HCT116 (cell line): Measurements from ENCODE around the gene CD82. TPM values are rescaled to one million over a fixed set of nuclear protein-coding genes. Genes with fewer than 3 reads are reported as not detected.

Experiments
- ATAC-seq: fragments of 200-7000 bp; cut with Tn5 transposase; 2 replicates; pipeline ENCODE4 v1.9.1; 2020; ENCODE audit warnings: mild to moderate bottlenecking, moderate library complexity
- BruUV-seq: library from RNA; stranded (reverse); fragments of 400-500 nt; replicated peaks from 2 replicates; lab custom pipeline; 2021; lab: Mats Ljungman, UMichigan
- CTCF ChIA-PET: fragments of 300-600 bp; sonication (Branson Sonifier 250); formaldehyde crosslinking; loops from one replicate; lab custom pipeline; 2021; ENCODE audit warnings: antibody characterized with exemption; lab: Charles Lee
- POLR2A ChIA-PET: fragments of 300-600, 350-600 bp; sonication (Branson Sonifier 250); formaldehyde crosslinking; loops from one replicate; lab custom pipeline; 2021; ENCODE audit warnings: antibody characterized with exemption; lab: Charles Lee
- RAD21 ChIA-PET, 2 experiments: fragments of 300-600 bp; sonication (Branson Sonifier 250); formaldehyde crosslinking; loops; one replicate each; lab custom pipeline; 2023; ENCODE audit warnings: low total read pairs in 2 of 2; ENCODE audit not compliant: uncharacterized antibody in 2 of 2, unreplicated experiment in 2 of 2, low non-redundant PET in 1 of 2; lab: Charles Lee
- DNase-seq: peaks from one replicate; pipeline ENCODE4 v3.0.0-alpha.2; 2010; ENCODE audit warnings: low read depth, low spot score
- H2AFZ ChIP-seq: fragments of 200-600 bp; shearing (Covaris generic), sonication (generic); 2 replicates; pipeline ENCODE4 v1.6.1; 2017; ENCODE audit warnings: low read depth, mixed run types, mixed read lengths, antibody characterized with exemption, low read length; ENCODE audit not compliant: poor library complexity, severe bottlenecking
- H3K27ac ChIP-seq: 2 replicates; pipeline ENCODE4 v1.5.1; 2012; ENCODE audit warnings: low read depth, low read length
- H3K27me3 ChIP-seq: fragments of 200-600 bp; sonication (generic); 2 replicates; pipeline ENCODE4 v1.6.1; 2016; ENCODE audit warnings: mixed run types, low read length, mixed read lengths; ENCODE audit not compliant: insufficient read depth
- H3K36me3 ChIP-seq, 2 experiments: fragments of 200-500 bp in 1 of 2; fragments of 200-600 bp in 1 of 2; sonication (Bioruptor generic) in 1 of 2; sonication (generic) in 1 of 2; 2 replicates each; pipeline versions ENCODE4 v1.5.1 to v1.6.1; 2014 to 2016; ENCODE audit warnings: low read length in 2 of 2, inconsistent platforms in 1 of 2, mixed read lengths in 1 of 2, mixed run types in 1 of 2; ENCODE audit not compliant: insufficient read depth in 2 of 2, control insufficient read depth in 1 of 2
- H3K4me1 ChIP-seq, 2 experiments: fragments of 200-600 bp in 1 of 2; sonication (generic) in 1 of 2; 2 replicates each; pipeline versions ENCODE4 v1.5.1 to v1.6.1; 2012 to 2017; ENCODE audit warnings: low read length in 2 of 2, inconsistent platforms in 1 of 2, mild to moderate bottlenecking in 1 of 2, mixed read lengths in 1 of 2, mixed run types in 1 of 2, moderate library complexity in 1 of 2; ENCODE audit not compliant: insufficient read depth in 2 of 2, control insufficient read depth in 1 of 2
- H3K4me2 ChIP-seq: fragments of 200-600 bp; sonication (generic); 2 replicates; pipeline ENCODE4 v1.6.1; 2017; ENCODE audit warnings: mixed run types, low read length, mixed read lengths
- H3K4me3 ChIP-seq, 2 experiments: fragments of 200-600 bp in 1 of 2; sonication (generic) in 1 of 2; replicated peaks in 1 of 2; 2 replicates each; pipeline ENCODE4 v1.5.1; 2011 to 2016; ENCODE audit warnings: low read length in 2 of 2, control low read depth in 1 of 2, low read depth in 1 of 2, mild to moderate bottlenecking in 1 of 2, mixed read lengths in 1 of 2, mixed run types in 1 of 2
- H3K79me2 ChIP-seq: fragments of 200-600 bp; sonication (generic); 2 replicates; pipeline ENCODE4 v1.6.1; 2017; ENCODE audit warnings: mild to moderate bottlenecking, mixed run types, low read length, moderate library complexity, mixed read lengths; ENCODE audit not compliant: insufficient read depth
- H3K9ac ChIP-seq: fragments of 200-600 bp; sonication (generic); 2 replicates; pipeline ENCODE4 v1.6.1; 2016; ENCODE audit warnings: low read length, mixed read lengths
- H3K9me2 ChIP-seq: fragments of 200-600 bp; sonication (generic), shearing (Covaris generic); 2 replicates; pipeline ENCODE4 v1.6.1; 2017; ENCODE audit warnings: mixed run types, mild to moderate bottlenecking, moderate library complexity; ENCODE audit not compliant: insufficient read depth
- H3K9me3 ChIP-seq, 2 experiments: fragments of 200-500 bp in 1 of 2; fragments of 200-600 bp in 1 of 2; sonication (Bioruptor generic) in 1 of 2; sonication (generic) in 1 of 2; 2 replicates each; pipeline ENCODE4 v1.6.1; 2014 to 2017; ENCODE audit warnings: low read length in 2 of 2, mixed read lengths in 2 of 2, inconsistent platforms in 1 of 2, low read depth in 1 of 2, mild to moderate bottlenecking in 1 of 2, mixed run types in 1 of 2, moderate library complexity in 1 of 2; ENCODE audit not compliant: control insufficient read depth in 1 of 2, insufficient read depth in 1 of 2
- H4K20me1 ChIP-seq: fragments of 200-600 bp; sonication (generic), shearing (Covaris generic); 2 replicates; pipeline ENCODE4 v1.6.1; 2017; ENCODE audit warnings: mixed run types, mild to moderate bottlenecking, moderate library complexity; ENCODE audit not compliant: insufficient read depth
- CBX3 ChIP-seq: IDR thresholded peaks from 2 replicates; pipeline ENCODE4 v1.6.1; 2012; ENCODE audit warnings: low read depth
- EZH2 ChIP-seq: fragments of 200-600 bp; sonication (generic); IDR thresholded peaks from 2 replicates; pipeline ENCODE4 v1.6.1; 2017; ENCODE audit warnings: antibody characterized with exemption, mixed run types
- EZH2phosphoT487 ChIP-seq: fragments of 200-600 bp; IDR thresholded peaks from 2 replicates; pipeline ENCODE4 v1.6.1; 2018; ENCODE audit warnings: antibody characterized with exemption, borderline replicate concordance
- FOSL1 ChIP-seq: IDR thresholded peaks from 2 replicates; pipeline ENCODE4 v1.6.1; 2012; ENCODE audit warnings: low read depth
- JUND ChIP-seq: IDR thresholded peaks from 2 replicates; pipeline ENCODE4 v1.6.1; 2012
- POLR2A ChIP-seq: IDR thresholded peaks from 2 replicates; pipeline ENCODE4 v1.7.0; 2011; ENCODE audit warnings: borderline replicate concordance; ENCODE audit not compliant: insufficient read depth, insufficient read length; ENCODE audit errors: extremely low read depth
- POLR2AphosphoS5 ChIP-seq: IDR thresholded peaks from 2 replicates; pipeline ENCODE4 v1.6.1; 2011; ENCODE audit warnings: mild to moderate bottlenecking, low read depth, low read length, moderate library complexity
- RAD21 ChIP-seq: IDR thresholded peaks from 2 replicates; pipeline ENCODE4 v1.6.1; 2012; ENCODE audit warnings: low read depth, mild to moderate bottlenecking
- SP1 ChIP-seq: IDR thresholded peaks from 2 replicates; pipeline ENCODE4 v1.6.1; 2012; ENCODE audit warnings: low read depth
- YY1 ChIP-seq: IDR thresholded peaks from 2 replicates; pipeline ENCODE4 v1.6.1; 2011; ENCODE audit warnings: low read length, low read depth, moderate library complexity, mild to moderate bottlenecking; ENCODE audit not compliant: insufficient replicate concordance; ENCODE audit errors: extremely low read depth
- ZBTB33 ChIP-seq: IDR thresholded peaks from 2 replicates; pipeline ENCODE4 v1.6.1; 2011; ENCODE audit warnings: mild to moderate bottlenecking, low read length, moderate library complexity; ENCODE audit not compliant: insufficient replicate concordance; ENCODE audit errors: extremely low read depth
- ZFX ChIP-seq: fragments of 450-650 bp; IDR thresholded peaks from 2 replicates; pipeline ENCODE4 v1.6.1; 2017
- ZNF274 ChIP-seq: fragments of 200-500 bp; sonication (Bioruptor generic); IDR thresholded peaks from 2 replicates; pipeline ENCODE4 v1.6.1; 2014; ENCODE audit warnings: mild to moderate bottlenecking, low read depth, low read length, inconsistent platforms
- intact Hi-C: fragments of 100-400 bp; cut with micrococcal nuclease; formaldehyde crosslinking; loops from 2 replicates; pipeline ENCODE4 v1.10.0; 2022
- total RNA-seq: library from RNA; stranded (reverse); gene quantifications from one replicate; pipeline ENCODE4 v1.2.1, GENCODE V29; 2021; ENCODE audit not compliant: unreplicated experiment
- TF ChIP-seq, protein P1 (sequence below), 3 experiments: fragments of 200-600 bp in 1 of 3; sonication (generic) in 1 of 3; IDR thresholded peaks in 2 of 3; conservative IDR thresholded peaks in 1 of 3; 2 replicates each; pipeline ENCODE4 v1.5.1; 2012 to 2017; ENCODE audit warnings: low read depth in 2 of 3, low read length in 2 of 3, antibody characterized with exemption in 1 of 3, borderline replicate concordance in 1 of 3, control low read depth in 1 of 3, mild to moderate bottlenecking in 1 of 3, mixed read lengths in 1 of 3, mixed run types in 1 of 3, moderate library complexity in 1 of 3; ENCODE audit not compliant: insufficient read depth in 1 of 3

CD82 gene
- total RNA-seq, 1 experiment from 2014 or later = 16.7 TPM

GRCh38 chr11:44531116-44531504 is 34.4 kb upstream of the CD82 start:
- DNase-seq = no peak

DNA sequence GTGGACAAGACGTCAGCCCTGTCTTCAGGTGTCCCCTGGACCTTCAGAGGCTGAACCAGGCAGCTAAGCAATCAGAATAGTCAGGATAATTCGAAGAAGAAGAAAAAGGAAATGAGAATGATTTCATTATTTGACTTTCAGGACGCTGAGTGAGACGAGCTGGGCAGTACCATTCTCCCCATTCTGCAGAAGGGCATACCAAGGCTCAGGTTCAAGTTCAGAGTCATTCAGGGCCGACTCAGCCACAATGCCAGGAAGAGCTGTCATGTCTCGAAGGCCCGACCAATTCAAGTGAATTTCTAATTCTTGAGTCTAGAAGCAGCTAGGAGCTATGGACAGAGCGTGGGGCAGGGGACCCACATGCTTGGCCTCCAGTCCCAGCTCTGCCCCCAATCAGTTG is 33.8 kb upstream of the CD82 start:
- H3K4me3 ChIP-seq = no peak overlapping the region
- H3K27me3 ChIP-seq = no peaks in the 10 kb centered on the region
- H2AFZ ChIP-seq = no peak overlapping the region
- H3K36me3 ChIP-seq = no peaks in the 10 kb centered on the region
- DNase-seq (no peak), ATAC-seq (no peak)
- ChIA-PET CTCF (interaction anchor here (1.0 kb wide), 1 partner anchor 398 kb away, joined by 3 read pairs; no protein-coding TSS in a partner anchor), POLR2A (no interaction called here), RAD21 (no interaction called here)
- H3K4me2 ChIP-seq = no peak overlapping the region
- H3K9me2 ChIP-seq = no peaks in the 10 kb centered on the region
- H3K9me3 ChIP-seq = no peaks in the 10 kb centered on the region
- H3K27ac ChIP-seq = no peak overlapping the region
- no peaks in the 10 kb centered on the region for H4K20me1 ChIP-seq
- intact Hi-C loops = no loop called here
- H3K4me1 ChIP-seq = peaks cover 0 to 5% of the 10 kb centered on the region in 2 experiments; a peak in 1 of 4 replicates
- H3K79me2 ChIP-seq = no peaks in the 10 kb centered on the region
- H3K9ac ChIP-seq = no peak overlapping the region
- BruUV-seq = no TSS peak
- TF ChIP-seq, protein P1, sequence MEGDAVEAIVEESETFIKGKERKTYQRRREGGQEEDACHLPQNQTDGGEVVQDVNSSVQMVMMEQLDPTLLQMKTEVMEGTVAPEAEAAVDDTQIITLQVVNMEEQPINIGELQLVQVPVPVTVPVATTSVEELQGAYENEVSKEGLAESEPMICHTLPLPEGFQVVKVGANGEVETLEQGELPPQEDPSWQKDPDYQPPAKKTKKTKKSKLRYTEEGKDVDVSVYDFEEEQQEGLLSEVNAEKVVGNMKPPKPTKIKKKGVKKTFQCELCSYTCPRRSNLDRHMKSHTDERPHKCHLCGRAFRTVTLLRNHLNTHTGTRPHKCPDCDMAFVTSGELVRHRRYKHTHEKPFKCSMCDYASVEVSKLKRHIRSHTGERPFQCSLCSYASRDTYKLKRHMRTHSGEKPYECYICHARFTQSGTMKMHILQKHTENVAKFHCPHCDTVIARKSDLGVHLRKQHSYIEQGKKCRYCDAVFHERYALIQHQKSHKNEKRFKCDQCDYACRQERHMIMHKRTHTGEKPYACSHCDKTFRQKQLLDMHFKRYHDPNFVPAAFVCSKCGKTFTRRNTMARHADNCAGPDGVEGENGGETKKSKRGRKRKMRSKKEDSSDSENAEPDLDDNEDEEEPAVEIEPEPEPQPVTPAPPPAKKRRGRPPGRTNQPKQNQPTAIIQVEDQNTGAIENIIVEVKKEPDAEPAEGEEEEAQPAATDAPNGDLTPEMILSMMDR (IDR thresholded peaks at IDR 0.05 in 2 of 3, conservative IDR thresholded peaks at IDR 0.05 in 1 of 3; ENCODE audit: borderline replicate concordance in 1 of 3, insufficient read depth in 1 of 3, low read depth in 2 of 3, low read length in 2 of 3) = no peak
- TF ChIP-seq POLR2A = no peak
- TF ChIP-seq ZNF274 = no peak
- no peak for TF ChIP-seq SP1
- no peak for TF ChIP-seq JUND
- TF ChIP-seq YY1 = no peak
- TF ChIP-seq CBX3 = no peak
- no peak for TF ChIP-seq POLR2AphosphoS5
- TF ChIP-seq RAD21 = no peak
- TF ChIP-seq ZFX = no peak
- TF ChIP-seq EZH2phosphoT487 = no peak

More at GRCh38 chr11:44531116-44531504, 34.4 kb upstream of the CD82 start:
- ATAC-seq = no peak
- H4K20me1 ChIP-seq = no peaks in the 10 kb centered on the region
- no peaks in the 10 kb centered on the region for H3K9me2 ChIP-seq
- no peak overlapping the region for H3K4me2 ChIP-seq
- H3K27ac ChIP-seq = no peak overlapping the region
- H3K4me3 ChIP-seq = no peak overlapping the region
- peaks cover 0 to 5% of the 10 kb centered on the region in 2 experiments; a peak in 1 of 4 replicates for H3K4me1 ChIP-seq
- ChIA-PET POLR2A (no interaction called here), RAD21 (no interaction called here), CTCF (no interaction called here)
- H3K9me3 ChIP-seq = no peaks in the 10 kb centered on the region
- H3K79me2 ChIP-seq = no peaks in the 10 kb centered on the region
- no peak overlapping the region for H3K9ac ChIP-seq
- H2AFZ ChIP-seq = no peak overlapping the region
- BruUV-seq = no TSS peak
- no peaks in the 10 kb centered on the region for H3K36me3 ChIP-seq
- TF ChIP-seq RAD21 = no peak
- no peak for TF ChIP-seq ZBTB33
- TF ChIP-seq EZH2phosphoT487 = no peak
- TF ChIP-seq EZH2 = no peak
- no peak for TF ChIP-seq FOSL1
- intact Hi-C loops = no loop called here
- H3K27me3 ChIP-seq = no peaks in the 10 kb centered on the region
